ENCODE data around the gene GLDN. TPM values are rescaled to one million over a fixed set of nuclear protein-coding genes. Genes with fewer than 3 reads are reported as not detected.

GLDN gene
- total RNA-seq, 4 donors from 2014 or later, result 36.2 to 86.1 (median 60.0) TPM

- TF ChIP-seq CTCF (IDR thresholded peaks at IDR 0.05; ENCODE audit: low read depth), result no peak
Measured at GRCh38 chr15:51359981-51360380, 18.5 kb downstream of the GLDN start.

- no peak for TF ChIP-seq CTCF (IDR thresholded peaks at IDR 0.05; ENCODE audit: low read depth)
Measured at GRCh38 chr15:51363383-51363782, 21.9 kb downstream of the GLDN start.

GRCh38 chr15:51365417-51365816 is 24.0 kb downstream of the GLDN start:
- TF ChIP-seq CTCF (IDR thresholded peaks at IDR 0.05; ENCODE audit: low read depth), result no peak

- no peak for TF ChIP-seq CTCF (IDR thresholded peaks at IDR 0.05; ENCODE audit: low read depth)
Measured at GRCh38 chr15:51366071-51366470, 24.6 kb downstream of the GLDN start.

GRCh38 chr15:51366920-51367319 is 25.5 kb downstream of the GLDN start:
- no peak for TF ChIP-seq CTCF (IDR thresholded peaks at IDR 0.05; ENCODE audit: low read depth)

- no peak for TF ChIP-seq CTCF (IDR thresholded peaks at IDR 0.05; ENCODE audit: low read depth)
Measured at GRCh38 chr15:51367322-51367976, 26.0 kb downstream of the GLDN start.

- no peak for TF ChIP-seq CTCF (IDR thresholded peaks at IDR 0.05; ENCODE audit: low read depth)
Measured at GRCh38 chr15:51368307-51368706, 26.9 kb downstream of the GLDN start.
